SK-N-SH (cell line): Measurements from ENCODE around the gene ABCF3.

Source experiments
- CHD2 ChIP-seq: fragments of 150-350 bp; IDR thresholded peaks from 2 replicates; pipeline ENCODE4 v1.6.1; 2018; ENCODE audit warnings: low read length; ENCODE audit not compliant: partially characterized antibody
- CTCF ChIP-seq: fragments of 200-600 bp; sonication (generic); IDR thresholded peaks from 2 replicates; pipeline ENCODE4 v1.6.1; 2017; ENCODE audit warnings: antibody characterized with exemption, mild to moderate bottlenecking, moderate library complexity
- EZH2phosphoT487 ChIP-seq: fragments of 200-600 bp; sonication (generic); IDR thresholded peaks from 2 replicates; pipeline ENCODE4 v1.6.1; 2017; ENCODE audit warnings: low read depth, mixed run types, mild to moderate bottlenecking, antibody characterized with exemption, moderate library complexity, borderline replicate concordance
- FOSL2 ChIP-seq: IDR thresholded peaks from 2 replicates; pipeline ENCODE4 v1.4.0; 2012; ENCODE audit warnings: low read depth, mild to moderate bottlenecking, moderate library complexity, borderline replicate concordance
- MAX ChIP-seq: IDR thresholded peaks from 2 replicates; pipeline ENCODE4 v1.4.0; 2012; ENCODE audit warnings: low read depth
- MXI1 ChIP-seq: IDR thresholded peaks from 2 replicates; pipeline ENCODE4 v1.6.1; 2012; ENCODE audit warnings: mild to moderate bottlenecking, low read depth, low read length, improper control_type of control experiment
- SIN3A ChIP-seq: IDR thresholded peaks from 2 replicates; pipeline ENCODE4 v1.6.1; 2012; ENCODE audit warnings: low read depth, mild to moderate bottlenecking, low read length, moderate library complexity, borderline replicate concordance
- USF2 ChIP-seq: fragments of 150-350 bp; IDR thresholded peaks from 2 replicates; pipeline ENCODE4 v1.6.1; 2017; ENCODE audit warnings: antibody characterized with exemption, low read length, low read depth, borderline replicate concordance
- ZBTB33 ChIP-seq: IDR thresholded peaks from 2 replicates; pipeline ENCODE4 v1.4.0; 2012; ENCODE audit warnings: low read depth, borderline replicate concordance

DNA sequence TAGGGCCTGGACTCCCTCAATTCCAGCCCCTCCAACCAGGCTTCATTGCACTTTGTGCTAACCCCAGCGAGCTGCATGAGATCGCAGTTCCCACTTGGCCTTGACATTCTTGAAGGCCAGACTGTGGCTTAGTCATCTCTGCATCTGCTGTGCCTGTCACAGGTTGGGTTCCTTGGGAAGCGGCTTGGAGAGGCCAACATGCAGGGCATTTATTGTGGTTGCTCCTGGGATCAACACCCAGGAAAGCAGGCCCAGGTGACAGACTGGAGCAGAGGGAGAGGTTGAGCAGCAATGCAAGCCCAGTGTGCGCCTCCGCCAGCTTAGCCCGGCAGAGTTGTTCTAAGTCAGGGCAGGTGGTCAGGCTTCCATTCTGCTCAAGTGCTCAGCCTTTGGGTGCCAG, 10.5 kb downstream of the ABCF3 start:
- no peak for TF ChIP-seq CTCF
- no peak for TF ChIP-seq FOSL2
- TF ChIP-seq CHD2: no peak
- TF ChIP-seq EZH2phosphoT487: no peak
- no peak for TF ChIP-seq SIN3A
- no peak for TF ChIP-seq MXI1
- TF ChIP-seq MAX: no peak
- no peak for TF ChIP-seq ZBTB33
- TF ChIP-seq USF2: no peak
